ENCODE measurements around the gene WDR45.

Gene WDR45

DNA sequence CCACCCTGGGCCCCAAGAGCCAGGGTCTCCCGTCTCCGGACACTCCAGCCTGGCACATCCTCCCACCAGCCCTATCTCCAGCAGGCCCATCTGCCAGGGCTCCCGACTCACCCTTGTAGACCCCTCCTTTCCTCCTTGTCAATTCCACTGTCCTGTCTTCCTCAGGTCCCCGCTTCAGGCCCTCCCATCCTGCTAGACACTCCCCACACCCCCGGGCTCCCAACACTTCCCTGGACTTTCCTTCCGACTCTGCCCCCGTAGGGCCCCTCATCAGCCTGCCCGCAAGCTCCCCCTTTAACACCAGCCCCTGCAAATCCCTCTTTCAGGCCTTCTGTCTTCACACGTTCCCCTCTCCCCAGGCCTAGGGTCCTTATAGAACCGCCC lies 7.0 kb downstream of the WDR45 start:
- TF ChIP-seq, protein P1, sequence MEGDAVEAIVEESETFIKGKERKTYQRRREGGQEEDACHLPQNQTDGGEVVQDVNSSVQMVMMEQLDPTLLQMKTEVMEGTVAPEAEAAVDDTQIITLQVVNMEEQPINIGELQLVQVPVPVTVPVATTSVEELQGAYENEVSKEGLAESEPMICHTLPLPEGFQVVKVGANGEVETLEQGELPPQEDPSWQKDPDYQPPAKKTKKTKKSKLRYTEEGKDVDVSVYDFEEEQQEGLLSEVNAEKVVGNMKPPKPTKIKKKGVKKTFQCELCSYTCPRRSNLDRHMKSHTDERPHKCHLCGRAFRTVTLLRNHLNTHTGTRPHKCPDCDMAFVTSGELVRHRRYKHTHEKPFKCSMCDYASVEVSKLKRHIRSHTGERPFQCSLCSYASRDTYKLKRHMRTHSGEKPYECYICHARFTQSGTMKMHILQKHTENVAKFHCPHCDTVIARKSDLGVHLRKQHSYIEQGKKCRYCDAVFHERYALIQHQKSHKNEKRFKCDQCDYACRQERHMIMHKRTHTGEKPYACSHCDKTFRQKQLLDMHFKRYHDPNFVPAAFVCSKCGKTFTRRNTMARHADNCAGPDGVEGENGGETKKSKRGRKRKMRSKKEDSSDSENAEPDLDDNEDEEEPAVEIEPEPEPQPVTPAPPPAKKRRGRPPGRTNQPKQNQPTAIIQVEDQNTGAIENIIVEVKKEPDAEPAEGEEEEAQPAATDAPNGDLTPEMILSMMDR (IDR thresholded peaks at IDR 0.05): no peak

DNA sequence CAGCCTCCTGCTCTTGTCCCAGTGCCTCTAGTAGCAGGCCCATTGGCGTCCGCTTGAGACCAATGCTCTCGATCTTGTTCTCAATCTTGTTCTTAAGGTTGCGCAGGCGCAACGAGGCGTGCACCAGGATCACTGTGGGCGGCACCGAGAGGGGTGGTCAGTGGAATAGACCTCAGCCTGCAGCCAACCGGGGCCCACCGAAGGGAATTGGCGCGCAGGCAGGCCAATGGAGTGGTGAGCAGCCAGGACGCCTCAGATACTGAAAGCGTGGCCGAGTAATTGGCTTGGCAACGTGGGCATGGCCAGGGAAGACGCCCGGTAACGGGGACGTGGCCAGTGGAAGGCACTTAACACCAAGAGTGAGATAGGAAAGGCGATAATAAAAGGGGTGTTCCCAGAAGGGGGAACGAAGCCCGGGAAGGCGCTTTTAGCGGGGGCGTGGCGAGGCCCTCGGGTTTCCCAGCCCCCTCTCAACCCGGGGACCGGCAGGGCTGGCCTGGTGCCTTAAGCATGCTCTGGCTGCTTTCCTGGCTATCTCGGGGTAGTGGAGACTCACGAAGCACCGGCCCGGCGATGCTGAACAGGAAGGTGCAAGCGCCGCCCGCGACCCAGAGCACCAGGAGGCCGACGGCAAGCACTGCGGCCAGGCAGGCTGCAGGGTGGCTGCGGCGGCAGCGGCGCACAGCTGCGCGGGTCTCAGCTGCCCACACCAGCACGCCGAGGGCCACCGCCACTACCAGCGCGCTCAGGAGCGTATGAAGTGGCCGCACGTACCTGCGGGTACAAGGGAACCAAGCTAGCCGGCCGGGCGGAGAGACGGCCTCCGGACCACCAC lies 7.6 kb downstream of the WDR45 start:
- TF ChIP-seq, protein P1 (IDR thresholded peaks at IDR 0.05): no peak

DNA sequence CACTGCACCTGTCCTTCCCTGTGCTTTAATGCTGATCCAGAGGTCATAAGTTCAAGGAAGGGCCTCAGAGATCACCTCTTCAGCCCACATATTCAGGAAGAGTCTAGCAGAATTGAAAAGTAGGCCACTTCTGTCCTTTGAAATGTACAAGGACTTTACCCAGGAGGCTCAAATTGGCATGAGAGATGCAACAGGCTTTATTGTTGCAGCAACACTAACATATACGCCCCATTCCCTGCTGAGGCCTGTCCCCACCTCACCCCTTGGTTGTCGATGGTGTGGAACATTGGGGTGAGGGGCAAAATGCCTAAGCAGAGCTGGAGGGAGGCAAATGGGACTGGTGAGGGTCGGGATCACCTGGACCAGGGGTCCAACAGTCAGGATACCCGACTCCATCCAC lies 8.7 kb downstream of the WDR45 start:
- TF ChIP-seq, protein P1 (IDR thresholded peaks at IDR 0.05): no peak

DNA sequence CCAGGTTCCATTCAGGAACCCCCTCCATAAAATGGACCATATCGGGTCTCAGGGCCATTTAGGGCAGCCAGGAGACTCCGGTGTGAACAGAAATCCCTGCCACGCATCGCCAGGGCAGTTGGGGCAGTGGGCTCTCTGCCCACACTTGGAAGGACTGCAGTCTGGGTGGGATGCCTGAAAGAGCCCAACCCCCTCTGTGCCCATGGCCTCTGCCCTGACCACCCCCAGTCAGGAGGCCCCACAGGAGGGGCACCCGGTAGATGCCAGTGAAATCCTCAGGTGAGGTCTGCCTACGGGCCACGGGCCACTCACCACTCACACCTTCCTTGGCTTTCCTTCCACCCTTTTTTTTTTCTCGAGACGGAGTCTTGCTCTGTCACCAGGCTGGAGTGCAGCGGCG lies 10.6 kb downstream of the WDR45 start:
- TF ChIP-seq, protein P1 (IDR thresholded peaks at IDR 0.05): no peak

DNA sequence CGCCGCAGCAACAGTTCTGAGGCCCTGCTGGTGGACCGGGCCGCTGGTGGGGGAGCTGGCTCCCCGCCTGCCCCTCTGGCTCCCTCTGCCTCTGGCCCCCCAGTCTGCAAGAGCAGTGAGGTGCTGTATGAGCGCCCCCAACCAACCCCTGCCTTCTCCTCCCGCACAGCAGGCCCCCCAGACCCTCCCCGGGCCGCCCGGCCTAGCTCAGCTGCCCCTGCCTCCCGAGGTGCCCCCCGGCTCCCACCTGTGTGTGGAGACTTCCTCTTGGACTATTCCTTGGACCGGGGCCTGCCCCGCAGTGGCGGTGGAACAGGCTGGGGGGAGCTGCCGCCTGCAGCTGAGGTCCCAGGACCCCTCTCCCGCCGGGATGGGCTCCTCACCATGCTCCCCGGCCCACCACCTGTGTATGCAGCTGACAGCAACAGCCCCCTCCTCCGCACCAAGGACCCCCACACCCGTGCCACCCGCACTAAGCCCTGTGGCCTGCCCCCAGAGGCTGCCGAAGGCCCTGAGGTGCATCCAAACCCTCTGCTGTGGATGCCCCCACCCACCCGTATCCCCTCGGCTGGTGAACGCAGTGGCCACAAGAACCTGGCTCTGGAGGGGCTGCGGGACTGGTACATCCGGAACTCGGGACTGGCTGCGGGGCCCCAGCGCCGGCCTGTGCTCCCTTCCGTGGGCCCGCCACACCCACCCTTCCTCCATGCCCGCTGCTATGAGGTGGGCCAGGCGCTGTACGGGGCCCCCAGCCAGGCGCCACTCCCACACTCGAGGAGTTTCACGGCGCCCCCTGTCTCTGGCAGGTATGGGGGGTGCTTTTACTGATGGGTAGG lies 12.2 kb downstream of the WDR45 start:
- TF ChIP-seq, protein P1 (IDR thresholded peaks at IDR 0.05): no peak

DNA sequence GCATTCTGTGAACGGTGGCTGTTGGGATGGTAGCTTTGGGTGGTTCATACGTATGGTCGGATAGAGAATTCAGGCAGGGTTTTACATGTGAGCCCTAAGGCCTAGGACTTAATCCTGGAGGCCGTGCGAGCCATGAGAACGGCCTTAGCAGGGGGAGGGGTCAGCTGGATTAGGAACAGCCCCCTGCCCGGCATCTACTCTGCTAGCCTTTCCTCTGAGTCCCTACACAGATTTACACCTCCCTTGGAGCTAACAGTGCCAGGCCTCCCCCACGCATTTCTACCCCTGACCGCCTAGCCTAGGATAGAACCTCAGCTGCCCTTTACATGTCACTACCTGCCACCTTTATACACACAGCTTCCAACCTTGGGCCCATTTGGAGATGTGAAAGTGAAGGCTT lies 13.0 kb downstream of the WDR45 start:
- TF ChIP-seq, protein P1 (IDR thresholded peaks at IDR 0.05): no peak

DNA sequence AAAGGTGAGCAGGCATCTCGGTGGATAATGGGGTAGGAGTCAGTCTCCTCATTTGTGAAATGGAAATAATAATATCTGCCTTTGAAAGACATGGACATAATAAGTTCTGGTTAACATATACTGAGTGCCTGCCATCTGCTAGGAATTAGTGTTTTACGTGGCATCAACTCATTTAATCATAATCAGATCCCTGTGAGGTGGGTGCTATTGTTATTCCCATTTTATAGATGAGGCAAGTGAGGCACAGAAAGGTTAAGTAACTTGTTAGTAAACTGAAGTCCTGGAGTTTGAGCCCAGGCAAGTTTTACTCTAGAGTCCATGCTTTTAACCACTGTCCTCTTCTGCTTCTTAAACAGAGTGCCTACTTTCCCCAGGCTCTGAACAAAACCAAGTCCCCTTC lies 13.4 kb downstream of the WDR45 start:
- TF ChIP-seq, protein P1 (IDR thresholded peaks at IDR 0.05): no peak

All from LNCAP (cell line).